NK-92 treated with Interleukin-12 subunit alpha and Interleukin-12 subunit beta, amount 100 ng/mL, for 24 hours (cell line): ENCODE measurements around the gene ZNF397.

ENCODE experiments used
- DNase-seq: peaks from one replicate; lab custom pipeline; 2025; lab: John Stamatoyannopoulos, UW

ZNF397 gene

GRCh38 chr18:35296060-35296459 is 55.2 kb downstream of the ZNF397 start:
- DNase-seq = no peak

GRCh38 chr18:35303610-35304009 is 62.8 kb downstream of the ZNF397 start:
- DNase-seq = no peak

DNA sequence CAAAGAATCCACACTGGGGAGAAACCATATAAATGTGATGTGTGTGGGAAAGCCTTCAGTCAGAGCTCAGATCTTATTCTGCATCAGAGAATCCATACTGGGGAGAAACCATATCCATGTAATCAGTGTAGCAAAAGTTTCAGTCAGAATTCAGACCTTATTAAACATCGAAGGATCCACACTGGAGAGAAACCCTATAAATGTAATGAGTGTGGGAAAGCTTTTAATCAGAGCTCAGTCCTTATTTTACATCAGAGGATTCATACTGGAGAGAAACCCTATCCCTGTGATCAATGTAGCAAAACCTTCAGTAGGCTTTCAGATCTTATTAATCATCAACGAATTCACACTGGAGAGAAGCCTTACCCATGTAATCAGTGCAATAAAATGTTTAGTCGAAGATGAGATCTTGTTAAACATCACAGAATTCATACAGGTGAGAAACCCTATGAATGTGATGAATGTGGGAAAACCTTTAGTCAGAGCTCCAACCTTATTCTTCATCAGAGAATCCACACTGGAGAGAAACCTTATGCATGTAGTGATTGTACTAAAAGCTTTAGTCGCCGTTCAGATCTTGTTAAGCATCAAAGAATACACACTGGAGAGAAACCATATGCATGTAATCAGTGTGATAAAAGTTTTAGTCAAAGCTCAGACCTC is 65.9 kb downstream of the ZNF397 start:
- no peak for DNase-seq
